HepG2 (cell line): Measurements from ENCODE around the gene MRPL28. TPM values are rescaled to one million over a fixed set of nuclear protein-coding genes. Genes with fewer than 3 reads are reported as not detected.

Experiments used
- CAMTA2 ChIP-seq: sonication (generic); formaldehyde crosslinking; IDR thresholded peaks from 2 replicates; pipeline ENCODE4 v1.4.0; 2020; ENCODE audit warnings: mild to moderate bottlenecking, missing genetic modification reagents, borderline replicate concordance
- HNF1B ChIP-seq: sonication (generic); formaldehyde crosslinking; IDR thresholded peaks from 2 replicates; pipeline ENCODE4 v1.5.1; 2020; ENCODE audit warnings: mild to moderate bottlenecking, moderate library complexity, missing genetic modification reagents
- KDM5B ChIP-seq: sonication (generic); formaldehyde crosslinking; IDR thresholded peaks from 2 replicates; pipeline ENCODE4 v1.4.0; 2020; ENCODE audit warnings: missing genetic modification reagents, mild to moderate bottlenecking, borderline replicate concordance
- MTA1 ChIP-seq: sonication (generic); formaldehyde crosslinking; IDR thresholded peaks from 2 replicates; pipeline ENCODE4 v1.4.0; 2020; ENCODE audit warnings: missing genetic modification reagents, mild to moderate bottlenecking, borderline replicate concordance
- RERE ChIP-seq: IDR thresholded peaks from 2 replicates; pipeline ENCODE4 v1.6.1; 2016; ENCODE audit warnings: low read depth, missing genetic modification reagents, missing compliant biosample characterization
- SETDB1 ChIP-seq: sonication (generic); formaldehyde crosslinking; IDR thresholded peaks from 2 replicates; pipeline ENCODE4 v1.5.1; 2020; ENCODE audit warnings: missing genetic modification reagents, mild to moderate bottlenecking, borderline replicate concordance
- SKI ChIP-seq: fragments of 450-650 bp; IDR thresholded peaks from one replicate; pipeline ENCODE4 v1.6.1; 2018; ENCODE audit warnings: mild to moderate bottlenecking; ENCODE audit not compliant: partially characterized antibody
- TCF12 ChIP-seq, 2 experiments: fragments of 450-650 bp in 1 of 2; sonication (generic) in 1 of 2; formaldehyde crosslinking in 1 of 2; IDR thresholded peaks; 2 replicates each; pipeline versions ENCODE4 v1.6.1 to v1.8.0; 2017 to 2022; ENCODE audit warnings: antibody characterized with exemption in 1 of 2, mild to moderate bottlenecking in 1 of 2, missing genetic modification reagents in 1 of 2, moderate library complexity in 1 of 2
- TFDP2 ChIP-seq: sonication (generic); formaldehyde crosslinking; IDR thresholded peaks from 2 replicates; pipeline ENCODE4 v1.4.0; 2020; ENCODE audit warnings: missing genetic modification reagents
- ZBTB39 ChIP-seq: sonication (generic); formaldehyde crosslinking; IDR thresholded peaks from 2 replicates; pipeline ENCODE4 v1.5.0; 2020; ENCODE audit warnings: missing genetic modification reagents
- ZNF143 ChIP-seq: sonication (generic); formaldehyde crosslinking; IDR thresholded peaks from 2 replicates; pipeline ENCODE4 v1.4.0; 2020; ENCODE audit warnings: missing genetic modification reagents
- ZNF367 ChIP-seq: sonication (generic); formaldehyde crosslinking; IDR thresholded peaks from 2 replicates; pipeline ENCODE4 v1.4.0; 2020; ENCODE audit warnings: missing genetic modification reagents, borderline replicate concordance
- ZNF414 ChIP-seq: sonication (generic); formaldehyde crosslinking; IDR thresholded peaks from 2 replicates; pipeline ENCODE4 v1.5.0; 2020; ENCODE audit warnings: missing genetic modification reagents
- ZNF484 ChIP-seq: sonication (generic); formaldehyde crosslinking; IDR thresholded peaks from 2 replicates; pipeline ENCODE4 v1.5.1; 2020; ENCODE audit warnings: mild to moderate bottlenecking, low read depth, missing genetic modification reagents, borderline replicate concordance
- ZNF510 ChIP-seq: sonication (generic); formaldehyde crosslinking; IDR thresholded peaks from 2 replicates; pipeline ENCODE4 v1.4.0; 2020; ENCODE audit warnings: low read depth, mild to moderate bottlenecking, missing genetic modification reagents
- ZNF562 ChIP-seq: sonication (generic); formaldehyde crosslinking; IDR thresholded peaks from 2 replicates; pipeline ENCODE4 v1.8.0; 2022; ENCODE audit warnings: missing genetic modification reagents, borderline replicate concordance
- polyA plus RNA-seq, 8 experiments: library from polyadenylated mRNA; depleted of rRNA in 3 of 8; stranded (reverse) in 7 of 8; unstranded in 1 of 8; fragments of >200 nt; fragmentation: Illumina TruSeq in 4 of 8; extraction: Trizol in 4 of 8; gene quantifications; 2 replicates each; pipeline versions ENCODE4 v1.2.1 to v1.2.3, GENCODE V29; 2011 to 2016; ENCODE audit warnings: low read depth in 4 of 8, missing spikeins in 1 of 8, mixed read lengths in 1 of 8; ENCODE audit not compliant: insufficient read depth in 1 of 8
- total RNA-seq, 5 experiments: library from RNA; depleted of rRNA; stranded (reverse); fragments of >200 nt; fragmentation: Illumina TruSeq; extraction: Trizol; gene quantifications; 2 replicates each; pipeline ENCODE4 v1.2.3, GENCODE V29; 2016; ENCODE audit warnings: low read depth in 1 of 5

Gene MRPL28
- total and polyA plus RNA-seq, 2 of the 13 experiments (the other 11 are each of a cell fraction or from before 2014, with no cell fraction given): 114 to 135 TPM

- no peak for TF ChIP-seq ZNF562 (CRISPR knock-in tag)
- no peak for TF ChIP-seq SETDB1
- TF ChIP-seq ZNF484: no peak
- TF ChIP-seq ZNF414 (CRISPR knock-in tag): peak; percentile 89; the same call in 1 of the 2 replicates
- peak; percentile 96 for TF ChIP-seq KDM5B (CRISPR knock-in tag)
- peak; percentile 75 for TF ChIP-seq SKI
- peak; percentile 12; the same call in 1 of the 2 replicates for TF ChIP-seq ZNF143
- no peak for TF ChIP-seq RERE (CRISPR knock-in tag)
- TF ChIP-seq TCF12 (IDR thresholded peaks at IDR 0.05): no peak
- TF ChIP-seq TCF12 (CRISPR knock-in tag; IDR thresholded peaks at IDR 0.05): peak; percentile 46; the same call in 1 of the 2 replicates
- peak; percentile 93 for TF ChIP-seq MTA1 (CRISPR knock-in tag)
- no peak for TF ChIP-seq ZNF367 (CRISPR knock-in tag)
- peak; percentile 59; the same call in 1 of the 2 replicates for TF ChIP-seq HNF1B (CRISPR knock-in tag)
- TF ChIP-seq ZBTB39: no peak
- TF ChIP-seq CAMTA2 (CRISPR knock-in tag): no peak
- TF ChIP-seq ZNF510 (CRISPR knock-in tag): no peak; the same call in 1 of the 2 replicates
- TF ChIP-seq TFDP2: peak; percentile 66
Measured at GRCh38 chr16:361872-362701, 8.3 kb downstream of the MRPL28 start (continued).
